K562 (cell line): ENCODE data around the gene MCEMP1. TPM values are rescaled to one million over a fixed set of nuclear protein-coding genes. Genes with fewer than 3 reads are reported as not detected.

Source experiments
- ATAC-seq: fragments of 200-7000 bp; cut with Tn5 transposase; 3 replicates; pipeline ENCODE4 v1.9.1; 2020; ENCODE audit warnings: moderate library complexity
- BruUV-seq: library from RNA; stranded (reverse); fragments of 400-500 nt; replicated peaks from 2 replicates; lab custom pipeline; 2021; lab: Mats Ljungman, UMichigan
- CTCF ChIA-PET: fragments of 300-600 bp; formaldehyde crosslinking; extraction: SDS; loops from one replicate; lab custom pipeline; 2021; ENCODE audit warnings: low intra/inter-chr PET ratio; lab: Yijun Ruan, JAX
- POLR2A ChIA-PET: fragments of 300-600, 350-650 bp; sonication (Branson Sonifier 250); formaldehyde crosslinking; extraction: SDS; loops from one replicate; lab custom pipeline; 2021; ENCODE audit warnings: antibody characterized with exemption, inconsistent platforms; lab: Yijun Ruan, JAX
- DNase-seq, 4 experiments: peaks; one replicate each; pipeline versions ENCODE4 v3.0.0 to v3.0.0-alpha.2; 2011 to 2018; ENCODE audit warnings: low spot score in 3 of 4, mixed read lengths in 3 of 4; ENCODE audit errors: extremely low read depth in 1 of 4
- FAIRE-seq: peaks from 2 replicates; lab custom pipeline; 2011; peaks lifted over from hg19 to GRCh38; lab: Jason Lieb, UNC
- H2AFZ ChIP-seq: 2 replicates; pipeline ENCODE4 v1.6.0; 2011; ENCODE audit warnings: low read depth, low read length, control low read depth, inconsistent platforms
- H3K27ac ChIP-seq: fragments of 200-600 bp; 3 replicates; pipeline ENCODE4 v1.8.0; 2011; ENCODE audit warnings: low read depth, mild to moderate bottlenecking, control low read depth, inconsistent platforms, low read length, moderate library complexity, mixed read lengths; ENCODE audit errors: extremely low read depth
- H3K27me3 ChIP-seq, 2 experiments: fragments of 300-600 bp in 1 of 2; 2 replicates in 1 of 2; 3 replicates in 1 of 2; pipeline versions ENCODE4 v1.6.0 to v1.8.0; 2011; ENCODE audit warnings: inconsistent platforms in 2 of 2, low read length in 2 of 2, mild to moderate bottlenecking in 1 of 2, mixed read lengths in 1 of 2, moderate library complexity in 1 of 2; ENCODE audit not compliant: control insufficient read depth in 2 of 2, insufficient read depth in 2 of 2
- H3K36me3 ChIP-seq: fragments of 300-600 bp; 3 replicates; pipeline ENCODE4 v1.8.0; 2011; ENCODE audit warnings: mild to moderate bottlenecking, low read length, inconsistent platforms; ENCODE audit not compliant: control insufficient read depth, insufficient read depth
- H3K4me1 ChIP-seq, 2 experiments: fragments of 200-600 bp in 1 of 2; replicated peaks in 1 of 2; 2 replicates in 1 of 2; 3 replicates in 1 of 2; pipeline versions ENCODE4 v1.5.1 to v1.8.0; 2011; ENCODE audit warnings: inconsistent platforms in 2 of 2, low read length in 2 of 2, mild to moderate bottlenecking in 1 of 2, mixed read lengths in 1 of 2, moderate library complexity in 1 of 2; ENCODE audit not compliant: control insufficient read depth in 2 of 2, insufficient read depth in 2 of 2
- H3K4me2 ChIP-seq: 2 replicates; pipeline ENCODE4 v1.6.1; 2011; ENCODE audit warnings: low read length, control low read depth, inconsistent platforms, mixed read lengths; ENCODE audit not compliant: insufficient read depth
- H3K4me3 ChIP-seq: fragments of 200-600 bp; sonication (generic), shearing (Covaris generic); 2 replicates; pipeline ENCODE4 v1.5.1; 2016; ENCODE audit warnings: control low read depth, inconsistent platforms
- H3K79me2 ChIP-seq: fragments of 200-600 bp; 3 replicates; pipeline ENCODE4 v1.8.0; 2011; ENCODE audit warnings: low read length, inconsistent platforms; ENCODE audit not compliant: control insufficient read depth, insufficient read depth
- H3K9ac ChIP-seq, 2 experiments: 2 replicates each; pipeline versions ENCODE4 v1.6.0 to v1.6.1; 2011; ENCODE audit warnings: low read depth in 2 of 2, low read length in 2 of 2, control low read depth in 1 of 2, inconsistent platforms in 1 of 2, mild to moderate bottlenecking in 1 of 2, mixed read lengths in 1 of 2; ENCODE audit not compliant: insufficient read depth in 1 of 2
- H3K9me1 ChIP-seq: one replicate; pipeline ENCODE4 v1.6.0; 2011; ENCODE audit warnings: inconsistent platforms, mild to moderate bottlenecking, low read length, moderate library complexity; ENCODE audit not compliant: control insufficient read depth, insufficient read depth
- H3K9me3 ChIP-seq: replicated peaks from 2 replicates; pipeline ENCODE4 v1.5.1; 2011; ENCODE audit warnings: low read depth, low read length, inconsistent platforms; ENCODE audit not compliant: control insufficient read depth, insufficient read depth
- H4K20me1 ChIP-seq: replicated peaks from 2 replicates; pipeline ENCODE4 v1.6.1; 2011; ENCODE audit warnings: low read length, inconsistent platforms, mixed read lengths; ENCODE audit not compliant: control insufficient read depth, insufficient read depth
- COPS2 ChIP-seq: fragments of 450-650 bp; conservative IDR thresholded peaks from 2 replicates; pipeline ENCODE4 v1.6.1; 2016; ENCODE audit warnings: mild to moderate bottlenecking, moderate library complexity
- JUN ChIP-seq, 2 experiments: sonication (generic) in 1 of 2; formaldehyde crosslinking in 1 of 2; IDR thresholded peaks; 2 replicates each; pipeline versions ENCODE4 v1.6.1 to v1.8.0; 2012 to 2022; ENCODE audit warnings: borderline replicate concordance in 2 of 2, mild to moderate bottlenecking in 2 of 2, improper control_type of control experiment in 1 of 2, low read depth in 1 of 2, low read length in 1 of 2, missing genetic modification reagents in 1 of 2
- RBM25 ChIP-seq: fragments of 200-400 bp; formaldehyde crosslinking; IDR thresholded peaks from 2 replicates; pipeline ENCODE4 v1.6.1; 2018; ENCODE audit warnings: low read length, low read depth, moderate library complexity; ENCODE audit not compliant: severe bottlenecking
- ZBTB17 ChIP-seq: fragments of 450-650 bp; formaldehyde crosslinking; IDR thresholded peaks from 2 replicates; pipeline ENCODE4 v1.4.0; 2020; ENCODE audit warnings: mild to moderate bottlenecking
- ZNF75A ChIP-seq: fragments of 450-650 bp; formaldehyde crosslinking; IDR thresholded peaks from 2 replicates; pipeline ENCODE4 v1.4.0; 2020; ENCODE audit warnings: mild to moderate bottlenecking
- WGBS: fragments of 100-300 bp; shearing (Covaris generic); methylation state at CpG from one replicate; pipeline ENCODE4 v1.1.6; 2016; ENCODE audit warnings: low coverage, mixed read lengths; ENCODE audit not compliant: insufficient coverage; ENCODE audit errors: missing lambda C conversion rate; 5-methylcytosine and 5-hydroxymethylcytosine counted together
- in situ Hi-C: fragments of 300-500 bp; cut with MboI; formaldehyde crosslinking; loops from 4 replicates; pipeline ENCODE4 v1.15.0; 2018; ENCODE audit warnings: inconsistent platforms, mixed read lengths
- intact Hi-C: fragments of 100-400 bp; cut with micrococcal nuclease; formaldehyde crosslinking; loops from 2 replicates; pipeline ENCODE4 v1.14.2; 2022
- polyA plus RNA-seq, 8 experiments: library from polyadenylated mRNA; depleted of rRNA in 4 of 8; stranded (reverse) in 5 of 8; unstranded in 3 of 8; fragments of >200 nt; fragmentation: Nextera tagmentation in 2 of 8; fragmentation: Illumina TruSeq in 1 of 8; extraction: Ambion mirVana in 2 of 8; extraction: Trizol in 1 of 8; gene quantifications; 2 replicates each; pipeline versions ENCODE4 v1.2.1 to v1.2.3, GENCODE V29; 2011 to 2014; ENCODE audit warnings: inconsistent platforms in 1 of 8, missing spikeins in 1 of 8
- total RNA-seq, 7 experiments: library from RNA; depleted of rRNA in 6 of 7; stranded (reverse); fragments of >200 nt in 6 of 7; fragmentation: Illumina TruSeq in 2 of 7; extraction: Trizol in 2 of 7; gene quantifications; 2 replicates each; pipeline versions ENCODE4 v1.2.1 to v1.2.3, GENCODE V29; 2011 to 2021; ENCODE audit warnings: low replicate concordance in 1 of 7
- TF ChIP-seq, protein P1 (sequence below): sonication (generic); formaldehyde crosslinking; IDR thresholded peaks from 2 replicates; pipeline ENCODE4 v1.8.1; 2023; ENCODE audit warnings: mild to moderate bottlenecking, missing genetic modification reagents, moderate library complexity
- TF ChIP-seq, protein P2 (sequence below): fragments of 450-650 bp; IDR thresholded peaks from 2 replicates; pipeline ENCODE4 v1.6.1; 2016
- TF ChIP-seq, protein P3 (sequence below): sonication (generic); formaldehyde crosslinking; IDR thresholded peaks from 2 replicates; pipeline ENCODE4 v1.8.0; 2022; ENCODE audit warnings: missing genetic modification reagents, mild to moderate bottlenecking, moderate library complexity, borderline replicate concordance

The MCEMP1 gene
- total and polyA plus RNA-seq, 9 of the 15 experiments (the other 6 are each of a cell fraction or from before 2014, with no cell fraction given) = 0.11 to 1.8 (median 0.51) TPM

DNA sequence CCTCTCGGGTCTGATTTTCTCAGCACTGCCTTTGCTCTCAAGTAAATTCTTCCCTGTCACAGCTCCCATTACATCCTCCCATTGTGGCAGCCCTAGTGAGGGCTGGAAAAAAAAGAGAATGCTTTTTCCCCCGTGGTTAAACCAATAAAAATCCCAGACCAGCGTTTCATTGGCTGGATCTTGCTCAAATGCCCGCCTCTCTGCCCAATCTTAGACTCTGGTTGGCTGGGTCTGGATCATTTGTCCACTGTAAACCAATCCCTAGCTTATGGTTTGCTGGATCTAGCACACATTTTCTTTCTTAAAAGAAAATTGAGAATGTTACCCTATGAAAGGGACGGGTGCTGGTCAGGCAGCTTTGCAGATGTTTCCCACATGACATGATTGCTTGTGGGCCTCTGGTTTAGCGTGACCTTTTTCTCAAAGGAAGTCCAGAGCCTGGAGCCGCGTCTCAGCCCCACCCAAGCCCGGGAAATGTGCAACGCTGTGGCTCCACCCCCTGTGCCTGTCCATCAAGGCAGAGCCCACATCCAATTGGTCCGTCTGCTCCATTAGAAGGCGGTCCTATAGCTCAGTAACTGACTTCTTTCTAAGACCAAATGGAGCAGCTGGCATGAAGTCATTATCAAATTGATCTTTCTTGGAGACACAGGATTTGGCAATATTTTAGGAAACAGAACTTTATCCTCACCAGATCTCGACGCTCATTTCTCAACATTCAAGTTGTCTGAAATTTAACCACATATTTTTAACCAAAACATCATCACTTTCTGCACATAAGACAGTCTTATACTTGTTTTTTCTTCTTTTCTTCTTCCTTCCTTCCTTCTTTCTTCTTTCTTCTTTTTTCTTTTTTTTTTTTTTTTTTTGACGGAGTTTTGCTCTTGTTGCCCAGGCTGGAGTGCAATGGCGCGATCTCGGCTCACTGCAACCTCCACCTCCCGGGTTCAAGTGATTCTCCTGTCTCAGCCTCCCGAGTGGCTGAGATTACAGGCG is 2.6 kb upstream of the MCEMP1 start:
- BruUV-seq = no TSS peak
- H3K27me3 ChIP-seq = peaks cover 9 to 29% of the 10 kb centered on the region in 2 experiments; a peak in 4 of 5 replicates
- ChIA-PET CTCF (no interaction called here), POLR2A (interaction anchor here (0.6 to 0.9 kb wide), 4 partner anchors 10 to 300 kb away, joined by 3 read pairs; no protein-coding TSS in a partner anchor)
- H3K9ac ChIP-seq = no peak overlapping the region
- in situ Hi-C loops (loop anchor here (5.0 kb wide), 1 partner anchor 87 kb away; no protein-coding TSS in a partner anchor), intact Hi-C loops (no loop called here)
- no peaks in the 10 kb centered on the region for H3K9me1 ChIP-seq
- H3K9me3 ChIP-seq = peaks cover 5% of the 10 kb centered on the region; the same call in 1 of the 2 replicates
- H3K36me3 ChIP-seq = no peaks in the 10 kb centered on the region
- H2AFZ ChIP-seq = peak overlapping the region; percentile 60
- peaks cover 4 to 10% of the 10 kb centered on the region in 2 experiments; a peak in 3 of 5 replicates for H3K4me1 ChIP-seq
- H4K20me1 ChIP-seq = no peaks in the 10 kb centered on the region
- peak overlapping the region; percentile 3; the same call in 1 of the 2 replicates for H3K4me2 ChIP-seq
- FAIRE-seq = peak; percentile 85
- peak; percentile 98 for ATAC-seq
- no peak overlapping the region for H3K4me3 ChIP-seq
- 13% methylated on average over 17 of the region's 21 CpGs for WGBS
- no peaks in the 10 kb centered on the region for H3K79me2 ChIP-seq
- DNase-seq = peak; percentile 79 to 90 (median 85)
- H3K27ac ChIP-seq = no peak overlapping the region
- TF ChIP-seq, protein P1, sequence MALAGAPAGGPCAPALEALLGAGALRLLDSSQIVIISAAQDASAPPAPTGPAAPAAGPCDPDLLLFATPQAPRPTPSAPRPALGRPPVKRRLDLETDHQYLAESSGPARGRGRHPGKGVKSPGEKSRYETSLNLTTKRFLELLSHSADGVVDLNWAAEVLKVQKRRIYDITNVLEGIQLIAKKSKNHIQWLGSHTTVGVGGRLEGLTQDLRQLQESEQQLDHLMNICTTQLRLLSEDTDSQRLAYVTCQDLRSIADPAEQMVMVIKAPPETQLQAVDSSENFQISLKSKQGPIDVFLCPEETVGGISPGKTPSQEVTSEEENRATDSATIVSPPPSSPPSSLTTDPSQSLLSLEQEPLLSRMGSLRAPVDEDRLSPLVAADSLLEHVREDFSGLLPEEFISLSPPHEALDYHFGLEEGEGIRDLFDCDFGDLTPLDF (CRISPR knock-in tag) = no peak
- TF ChIP-seq, protein P2, sequence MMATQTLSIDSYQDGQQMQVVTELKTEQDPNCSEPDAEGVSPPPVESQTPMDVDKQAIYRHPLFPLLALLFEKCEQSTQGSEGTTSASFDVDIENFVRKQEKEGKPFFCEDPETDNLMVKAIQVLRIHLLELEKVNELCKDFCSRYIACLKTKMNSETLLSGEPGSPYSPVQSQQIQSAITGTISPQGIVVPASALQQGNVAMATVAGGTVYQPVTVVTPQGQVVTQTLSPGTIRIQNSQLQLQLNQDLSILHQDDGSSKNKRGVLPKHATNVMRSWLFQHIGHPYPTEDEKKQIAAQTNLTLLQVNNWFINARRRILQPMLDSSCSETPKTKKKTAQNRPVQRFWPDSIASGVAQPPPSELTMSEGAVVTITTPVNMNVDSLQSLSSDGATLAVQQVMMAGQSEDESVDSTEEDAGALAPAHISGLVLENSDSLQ = peak; percentile 99
- TF ChIP-seq, protein P3, sequence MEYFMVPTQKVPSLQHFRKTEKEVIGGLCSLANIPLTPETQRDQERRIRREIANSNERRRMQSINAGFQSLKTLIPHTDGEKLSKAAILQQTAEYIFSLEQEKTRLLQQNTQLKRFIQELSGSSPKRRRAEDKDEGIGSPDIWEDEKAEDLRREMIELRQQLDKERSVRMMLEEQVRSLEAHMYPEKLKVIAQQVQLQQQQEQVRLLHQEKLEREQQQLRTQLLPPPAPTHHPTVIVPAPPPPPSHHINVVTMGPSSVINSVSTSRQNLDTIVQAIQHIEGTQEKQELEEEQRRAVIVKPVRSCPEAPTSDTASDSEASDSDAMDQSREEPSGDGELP (CRISPR knock-in tag) = peak; percentile 24; the same call in 1 of the 2 replicates
- TF ChIP-seq RBM25 = peak; percentile 8
- no peak for TF ChIP-seq JUN (IDR thresholded peaks at IDR 0.05; ENCODE audit: borderline replicate concordance, low read depth, low read length)
- TF ChIP-seq JUN (CRISPR knock-in tag; IDR thresholded peaks at IDR 0.05; ENCODE audit: borderline replicate concordance) = no peak
- no peak for TF ChIP-seq ZNF75A
- TF ChIP-seq ZBTB17 = no peak
- no peak for TF ChIP-seq COPS2
